ENCODE measurements around the gene DMXL2. TPM values are rescaled to one million over a fixed set of nuclear protein-coding genes. Genes with fewer than 3 reads are reported as not detected.
"Not testable (repeated sequence)": the region's sequence is repeated elsewhere in the genome, so short reads cannot be mapped to it uniquely, and the experiment has no call there.

DMXL2 gene
- total RNA-seq, 4 donors from 2014 or later = 34.7 to 81.2 (median 69.3) TPM

- peaks cover 0 to 16% (median 3%) of the 10 kb centered on the region in 4 donors for H3K4me1 ChIP-seq
- no peaks in the 10 kb centered on the region for H3K36me3 ChIP-seq
- H3K4me3 ChIP-seq = peak overlapping the region in 1 of 4 donors; percentile 86
- no peaks in the 10 kb centered on the region for H3K9me3 ChIP-seq
- DNase-seq = no peak
- H3K27ac ChIP-seq = no peak overlapping the region
- no peaks in the 10 kb centered on the region for H3K27me3 ChIP-seq
- TF ChIP-seq POLR2A (IDR thresholded peaks at IDR 0.05) = no peak
- no peak for TF ChIP-seq CTCF (IDR thresholded peaks at IDR 0.05)
Observed at GRCh38 chr15:51620641-51621040, 1.9 kb downstream of the DMXL2 start.

GRCh38 chr15:51620122-51620521 lies 2.4 kb downstream of the DMXL2 start:
- no peaks in the 10 kb centered on the region for H3K36me3 ChIP-seq
- H3K27ac ChIP-seq = no peak overlapping the region
- TF ChIP-seq CTCF (IDR thresholded peaks at IDR 0.05) = no peak
- H3K4me3 ChIP-seq = no peak overlapping the region
- H3K27me3 ChIP-seq = no peaks in the 10 kb centered on the region
- no peak for DNase-seq
- H3K4me1 ChIP-seq = peaks cover 0 to 16% (median 3%) of the 10 kb centered on the region in 4 donors
- H3K9me3 ChIP-seq = no peaks in the 10 kb centered on the region

- DNase-seq = no peak
- TF ChIP-seq CTCF (IDR thresholded peaks at IDR 0.05) = no peak
- no peak for TF ChIP-seq POLR2A (IDR thresholded peaks at IDR 0.05)
Observed at GRCh38 chr15:51619331-51620035, 3.1 kb downstream of the DMXL2 start.

GRCh38 chr15:51617886-51618285 lies 4.7 kb downstream of the DMXL2 start:
- no peak overlapping the region for H3K4me3 ChIP-seq
- DNase-seq = no peak
- H3K36me3 ChIP-seq = no peaks in the 10 kb centered on the region
- TF ChIP-seq CTCF (IDR thresholded peaks at IDR 0.05) = no peak
- TF ChIP-seq POLR2A (IDR thresholded peaks at IDR 0.05) = no peak
- no peak overlapping the region for H3K27ac ChIP-seq
- peaks cover 0 to 11% (median 3%) of the 10 kb centered on the region in 4 donors for H3K4me1 ChIP-seq
- no peaks in the 10 kb centered on the region for H3K27me3 ChIP-seq
- no peaks in the 10 kb centered on the region for H3K9me3 ChIP-seq

More at GRCh38 chr15:51619331-51620035, 3.1 kb downstream of the DMXL2 start:
- Histone ChIP-seq H3K27ac (no peak overlapping the region), H3K9me3 (no peaks in the 10 kb centered on the region), H3K36me3 (no peaks in the 10 kb centered on the region), H3K4me1 (peaks cover 0 to 16% (median 3%) of the 10 kb centered on the region in 4 donors), H3K27me3 (no peaks in the 10 kb centered on the region), H3K4me3 (no peak overlapping the region)

GRCh38 chr15:51613951-51614350 lies 8.6 kb downstream of the DMXL2 start:
- no peak for DNase-seq
- no peaks in the 10 kb centered on the region for H3K36me3 ChIP-seq
- TF ChIP-seq POLR2A (IDR thresholded peaks at IDR 0.05) (no peak), CTCF (IDR thresholded peaks at IDR 0.05) (no peak)
- no peak overlapping the region for H3K27ac ChIP-seq
- H3K4me3 ChIP-seq = no peak overlapping the region
- H3K9me3 ChIP-seq = no peaks in the 10 kb centered on the region
- no peaks in the 10 kb centered on the region for H3K4me1 ChIP-seq
- H3K27me3 ChIP-seq = no peaks in the 10 kb centered on the region

- not testable (repeated sequence) for H3K9me3 ChIP-seq, H3K36me3 ChIP-seq, H3K4me1 ChIP-seq, H3K27ac ChIP-seq, H3K4me3 ChIP-seq, DNase-seq, H3K27me3 ChIP-seq
Observed at GRCh38 chr15:51612669-51613068, 9.9 kb downstream of the DMXL2 start.

GRCh38 chr15:51603462-51603948 lies 19.1 kb downstream of the DMXL2 start:
- not testable (repeated sequence) for H3K27me3 ChIP-seq, H3K4me1 ChIP-seq, H3K4me3 ChIP-seq, H3K9me3 ChIP-seq, H3K27ac ChIP-seq, H3K36me3 ChIP-seq, DNase-seq
